Subcutaneous adipose tissue (tissue), 4 donors: ENCODE results near the gene ATG14. TPM values are rescaled to one million over a fixed set of nuclear protein-coding genes. Genes with fewer than 3 reads are reported as not detected.

Experiments used
- CTCF ChIP-seq: fragments of 450-650 bp; IDR thresholded peaks from one replicate; pipeline ENCODE4 v1.5.1; 2016; ENCODE audit warnings: low read depth, mild to moderate bottlenecking, control low read depth, antibody characterized with exemption, moderate library complexity
- total RNA-seq, 4 donors: library from RNA; depleted of rRNA; stranded (reverse); fragments of >200 nt; gene quantifications; one replicate each; pipeline ENCODE4 v1.1.0, GENCODE V29; 2016

ATG14 gene
- total RNA-seq, 4 donors from 2014 or later = 15.0 to 24.3 (median 19.7) TPM

- no peak for TF ChIP-seq CTCF
Measured at GRCh38 chr14:55359307-55359706, 52.3 kb downstream of the ATG14 start.

- no peak for TF ChIP-seq CTCF
Measured at GRCh38 chr14:55356913-55357312, 54.7 kb downstream of the ATG14 start.

- TF ChIP-seq CTCF = no peak
Measured at GRCh38 chr14:55355922-55356321, 55.7 kb downstream of the ATG14 start.

- no peak for TF ChIP-seq CTCF
Measured at GRCh38 chr14:55354500-55354899, 57.1 kb downstream of the ATG14 start.

- no peak for TF ChIP-seq CTCF
Measured at GRCh38 chr14:55353686-55354467, 57.8 kb downstream of the ATG14 start.

- TF ChIP-seq CTCF = no peak
Measured at GRCh38 chr14:55352201-55352600, 59.4 kb downstream of the ATG14 start.

- TF ChIP-seq CTCF = no peak
Measured at GRCh38 chr14:55351111-55351510, 60.5 kb downstream of the ATG14 start.
